GM11168 (cell line): ENCODE measurements around the gene TSPAN16.

Experiments used
- in situ Hi-C: fragments of 300-500 bp; cut with MboI; formaldehyde crosslinking; loops from one replicate; pipeline ENCODE4 v1.12.0; 2022; ENCODE audit warnings: low sequenced_read_pairs; ENCODE audit not compliant: unreplicated experiment

The TSPAN16 gene

GRCh38 chr19:11267316-11268085 is 28.5 kb upstream of the TSPAN16 start:
- in situ Hi-C loops = no loop called here

GRCh38 chr19:11268783-11269267 is 27.1 kb upstream of the TSPAN16 start:
- in situ Hi-C loops = no loop called here

GRCh38 chr19:11269408-11269807 is 26.6 kb upstream of the TSPAN16 start:
- in situ Hi-C loops = no loop called here

GRCh38 chr19:11273296-11273695 is 22.7 kb upstream of the TSPAN16 start:
- in situ Hi-C loops = no loop called here

GRCh38 chr19:11273989-11274388 is 22.0 kb upstream of the TSPAN16 start:
- in situ Hi-C loops = no loop called here

GRCh38 chr19:11274533-11275086 is 21.4 kb upstream of the TSPAN16 start:
- in situ Hi-C loops = no loop called here

- in situ Hi-C loops = no loop called here
These were observed 17.3 kb upstream of the TSPAN16 start for GRCh38 chr19:11278670-11279069.

- in situ Hi-C loops = loop anchor here (10.0 kb wide), 1 partner anchor 205 kb away; the partner anchor contains the start of gene ELAVL3
These were observed 16.3 kb upstream of the TSPAN16 start for GRCh38 chr19:11279505-11280236.

- in situ Hi-C loops = loop anchor here (10.0 kb wide), 1 partner anchor 203 kb away; the partner anchor contains the start of gene ELAVL3
These were observed 14.5 kb upstream of the TSPAN16 start for GRCh38 chr19:11281356-11282049.

GRCh38 chr19:11284515-11284914 is 11.4 kb upstream of the TSPAN16 start:
- in situ Hi-C loops = loop anchor here (10.0 kb wide), 1 partner anchor 200 kb away; the partner anchor contains the start of gene ELAVL3

- in situ Hi-C loops = loop anchor here (10.0 kb wide), 1 partner anchor 198 kb away; the partner anchor contains the start of gene ELAVL3
These were observed 9.5 kb upstream of the TSPAN16 start for GRCh38 chr19:11286312-11286974.

GRCh38 chr19:11288349-11288748 is 7.6 kb upstream of the TSPAN16 start:
- in situ Hi-C loops = loop anchor here (10.0 kb wide), 1 partner anchor 196 kb away; the partner anchor contains the start of gene ELAVL3

- in situ Hi-C loops = no loop called here
These were observed 5.7 kb upstream of the TSPAN16 start for GRCh38 chr19:11290256-11290655.

- in situ Hi-C loops = no loop called here
These were observed 4.5 kb upstream of the TSPAN16 start for GRCh38 chr19:11291415-11291814.

GRCh38 chr19:11291991-11292390 is 4.0 kb upstream of the TSPAN16 start:
- in situ Hi-C loops = no loop called here

- in situ Hi-C loops = no loop called here
These were observed 2.2 kb upstream of the TSPAN16 start for GRCh38 chr19:11293433-11294389.

GRCh38 chr19:11295180-11295579 is 780 bp upstream of the TSPAN16 start:
- in situ Hi-C loops = no loop called here

- in situ Hi-C loops = no loop called here
These were observed 304 bp downstream of the TSPAN16 start for GRCh38 chr19:11296264-11296663.
